ENCODE data around the gene KRTAP10-3. TPM values are rescaled to one million over a fixed set of nuclear protein-coding genes. Genes with fewer than 3 reads are reported as not detected.

The KRTAP10-3 gene
- total RNA-seq, 1 donor from 2014 or later: not detected

GRCh38 chr21:44549525-44550211, 8.9 kb downstream of the KRTAP10-3 start:
- DNase-seq (ENCODE audit: low read depth in 2 of 2): no peak

GRCh38 chr21:44548922-44549321, 9.7 kb downstream of the KRTAP10-3 start:
- DNase-seq (ENCODE audit: low read depth in 2 of 2): peak in 1 of 2 donors; percentile 23

- no peak for DNase-seq (ENCODE audit: low read depth in 2 of 2)
Observed at GRCh38 chr21:44548381-44548780, 10.2 kb downstream of the KRTAP10-3 start.

GRCh38 chr21:44547656-44548331, 10.8 kb downstream of the KRTAP10-3 start:
- no peak for DNase-seq (ENCODE audit: low read depth in 2 of 2)

- DNase-seq (ENCODE audit: low read depth in 2 of 2): no peak
Observed at GRCh38 chr21:44544566-44544965, 14.0 kb downstream of the KRTAP10-3 start.

- DNase-seq (ENCODE audit: low read depth in 2 of 2): no peak
Observed at GRCh38 chr21:44542716-44543115, 15.9 kb downstream of the KRTAP10-3 start.

GRCh38 chr21:44540741-44541288, 17.8 kb downstream of the KRTAP10-3 start:
- DNase-seq (ENCODE audit: low read depth in 2 of 2): no peak

GRCh38 chr21:44539991-44540666, 18.5 kb downstream of the KRTAP10-3 start, which contains the start of gene KRTAP10-1:
Gene KRTAP10-1 (minus strand): TSS chr21:44540195. CDS start chr21:44540150, 45 bp downstream.
- DNase-seq (ENCODE audit: low read depth in 2 of 2): no peak

GRCh38 chr21:44539046-44539445, 19.5 kb downstream of the KRTAP10-3 start:
- no peak for DNase-seq (ENCODE audit: low read depth in 2 of 2)

- DNase-seq (ENCODE audit: low read depth in 2 of 2): no peak
Observed at GRCh38 chr21:44537930-44538911, 20.4 kb downstream of the KRTAP10-3 start.

GRCh38 chr21:44535963-44536362, 22.6 kb downstream of the KRTAP10-3 start:
- DNase-seq (ENCODE audit: low read depth in 2 of 2): no peak

GRCh38 chr21:44534688-44535087, 23.9 kb downstream of the KRTAP10-3 start:
- no peak for DNase-seq (ENCODE audit: low read depth in 2 of 2)

- no peak for DNase-seq (ENCODE audit: low read depth in 2 of 2)
Observed at GRCh38 chr21:44533891-44534627, 24.5 kb downstream of the KRTAP10-3 start.

GRCh38 chr21:44533121-44533890, 25.3 kb downstream of the KRTAP10-3 start:
- no peak for DNase-seq (ENCODE audit: low read depth in 2 of 2)

- DNase-seq (ENCODE audit: low read depth in 2 of 2): no peak
Observed at GRCh38 chr21:44532712-44533111, 25.9 kb downstream of the KRTAP10-3 start.

GRCh38 chr21:44531606-44532564, 26.7 kb downstream of the KRTAP10-3 start:
- DNase-seq (ENCODE audit: low read depth in 2 of 2): no peak

- no peak for DNase-seq (ENCODE audit: low read depth in 2 of 2)
Observed at GRCh38 chr21:44530903-44531605, 27.5 kb downstream of the KRTAP10-3 start.
